HG03066 (cell line): ENCODE measurements around the gene PTPN14.

Experiments used
- ATAC-seq: cut with Tn5 transposase; IDR thresholded peaks from one replicate; pipeline ENCODE4 v1.9.1; 2021; ENCODE audit warnings: low read depth; ENCODE audit not compliant: unreplicated experiment

Gene PTPN14

DNA sequence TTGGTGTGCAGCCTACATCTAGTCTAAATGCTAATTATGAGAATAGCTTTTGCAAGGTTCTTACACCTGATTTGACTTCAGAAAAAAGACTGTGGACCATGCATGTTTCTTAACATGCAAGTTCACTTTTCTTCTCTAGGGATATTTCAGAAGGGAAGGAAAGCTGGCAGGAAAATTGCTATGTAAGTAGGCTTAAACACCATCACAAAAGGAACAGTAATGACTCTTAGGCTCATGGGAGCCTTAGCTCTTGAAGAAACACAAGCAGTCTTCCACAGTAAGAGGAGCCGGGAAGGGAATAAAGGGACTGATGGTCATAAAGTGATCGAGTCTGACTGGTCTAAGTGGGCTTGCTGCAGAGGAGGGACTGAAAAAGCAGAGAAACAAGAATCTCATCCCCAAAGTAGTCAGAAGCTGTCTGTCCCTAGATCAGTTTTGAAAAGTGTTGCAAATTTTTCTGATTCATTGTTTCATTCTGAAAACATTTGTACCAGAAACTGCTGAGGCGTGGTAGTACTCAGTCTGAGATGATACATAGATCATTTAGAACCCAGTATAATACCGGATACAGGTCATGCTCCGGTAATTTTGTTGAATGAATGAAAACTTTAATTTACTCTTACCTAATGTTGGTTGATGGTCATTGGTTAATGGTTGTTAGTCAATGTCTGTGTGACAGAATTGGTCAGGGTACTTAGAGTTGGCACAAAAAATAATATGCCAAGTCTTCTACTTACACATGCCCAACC lies 229.5 kb downstream of the PTPN14 start:
- ATAC-seq = peak; percentile 65

- ATAC-seq = no peak
Observed at GRCh38 chr1:214319938-214320337, 231.5 kb downstream of the PTPN14 start.

GRCh38 chr1:214318956-214319736 lies 232.3 kb downstream of the PTPN14 start:
- ATAC-seq = no peak

DNA sequence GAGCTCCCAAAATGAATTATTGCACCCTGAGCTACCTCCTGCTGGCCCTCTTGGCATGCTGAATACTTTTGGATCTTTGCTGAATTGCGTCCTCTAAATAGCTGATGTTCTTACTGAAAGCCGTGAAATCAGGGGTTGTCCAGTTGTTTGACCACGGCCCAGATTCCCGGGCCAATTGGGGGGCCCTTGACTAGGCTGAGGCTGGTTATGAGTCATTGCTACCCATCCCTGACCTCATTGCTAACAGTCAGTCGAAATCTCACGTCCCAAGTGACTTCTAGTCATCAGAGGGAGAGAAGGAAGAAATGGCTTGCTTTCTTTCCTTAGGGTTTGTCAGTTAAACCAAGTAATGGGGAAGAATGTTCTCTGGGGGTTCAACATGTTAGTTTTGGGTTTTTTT lies 233.0 kb downstream of the PTPN14 start:
- no peak for ATAC-seq

GRCh38 chr1:214317734-214318133 lies 233.7 kb downstream of the PTPN14 start:
- ATAC-seq = no peak

- no peak for ATAC-seq
Observed at GRCh38 chr1:214317300-214317699, 234.1 kb downstream of the PTPN14 start.

- ATAC-seq = no peak
Observed at GRCh38 chr1:214316593-214316992, 234.8 kb downstream of the PTPN14 start.

DNA sequence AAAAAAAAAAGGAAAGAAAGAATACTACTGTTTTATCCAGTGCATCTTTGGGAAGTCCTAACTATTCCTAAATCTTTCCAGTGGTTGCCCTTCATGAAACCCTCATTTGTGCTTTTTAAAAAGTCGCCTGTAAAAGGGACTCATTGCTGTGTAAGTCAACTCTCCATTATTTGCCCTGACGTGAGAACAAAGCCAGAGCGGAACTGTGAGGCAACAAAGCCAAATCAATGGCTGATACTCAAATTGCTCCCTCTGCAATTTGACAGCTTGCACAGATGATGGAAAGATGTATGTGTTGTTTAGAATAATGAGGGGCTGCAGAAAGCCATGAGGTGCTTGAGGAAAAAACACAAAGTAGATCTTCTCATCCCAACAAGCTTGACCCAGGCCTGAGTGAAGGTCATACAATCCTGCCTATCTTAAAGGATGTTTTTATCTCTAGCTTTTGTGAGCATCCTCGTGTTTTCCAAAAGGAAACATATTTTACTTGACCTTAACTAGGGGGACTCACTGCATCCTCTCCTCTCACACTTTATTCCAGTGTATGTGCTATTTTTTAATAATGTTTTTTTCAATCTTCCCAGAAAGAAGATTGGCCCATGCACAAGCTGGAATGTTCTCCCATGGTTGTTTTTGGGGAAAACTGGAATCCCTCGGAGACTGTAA lies 237.1 kb downstream of the PTPN14 start:
- ATAC-seq = no peak

GRCh38 chr1:214312530-214313051 lies 238.8 kb downstream of the PTPN14 start:
- ATAC-seq = no peak

DNA sequence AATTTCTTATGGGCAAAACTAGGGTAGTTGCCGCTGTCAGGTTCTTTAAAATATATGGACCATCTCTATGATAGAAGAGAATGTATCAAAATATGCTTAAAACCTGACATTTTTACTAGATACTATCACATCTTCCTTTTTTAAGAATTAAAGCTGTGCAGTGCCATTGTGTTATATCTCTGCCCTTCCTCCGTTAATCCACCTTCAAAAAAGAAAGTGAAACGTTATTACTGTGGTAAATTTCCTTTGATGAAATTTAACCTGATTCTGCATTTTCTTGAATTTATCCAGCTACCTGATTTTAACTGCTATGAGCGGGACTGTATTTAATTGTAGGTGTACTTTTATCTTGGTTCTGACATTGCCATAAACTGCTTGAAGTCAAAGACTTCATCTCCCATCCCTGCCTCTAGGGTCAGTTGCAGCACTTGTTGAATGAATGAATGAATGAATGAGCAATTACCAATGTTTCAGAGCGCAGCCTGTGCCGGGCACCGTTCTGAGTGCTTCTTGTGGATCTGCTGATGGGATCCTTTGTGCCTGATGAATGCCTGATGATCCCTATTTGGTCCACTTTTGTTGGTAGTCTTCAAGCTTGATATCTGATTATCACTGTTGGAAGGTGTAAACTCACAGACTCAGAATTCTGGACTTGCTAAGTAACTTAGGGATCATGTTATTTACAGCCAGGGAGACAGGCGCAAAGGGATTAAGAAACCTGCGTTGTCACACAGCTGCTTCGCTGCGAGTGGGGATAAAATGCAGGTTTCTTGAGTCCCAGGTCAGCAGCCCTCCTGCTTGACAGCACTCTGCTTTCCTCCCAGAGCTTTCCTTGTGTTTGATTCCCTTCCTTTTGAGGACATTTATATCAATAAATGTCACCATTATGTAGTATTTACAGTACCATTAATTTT lies 240.4 kb downstream of the PTPN14 start:
- ATAC-seq = no peak

- ATAC-seq = no peak
Observed at GRCh38 chr1:214310010-214310409, 241.4 kb downstream of the PTPN14 start.

GRCh38 chr1:214306269-214306668 lies 245.1 kb downstream of the PTPN14 start:
- ATAC-seq = no peak

DNA sequence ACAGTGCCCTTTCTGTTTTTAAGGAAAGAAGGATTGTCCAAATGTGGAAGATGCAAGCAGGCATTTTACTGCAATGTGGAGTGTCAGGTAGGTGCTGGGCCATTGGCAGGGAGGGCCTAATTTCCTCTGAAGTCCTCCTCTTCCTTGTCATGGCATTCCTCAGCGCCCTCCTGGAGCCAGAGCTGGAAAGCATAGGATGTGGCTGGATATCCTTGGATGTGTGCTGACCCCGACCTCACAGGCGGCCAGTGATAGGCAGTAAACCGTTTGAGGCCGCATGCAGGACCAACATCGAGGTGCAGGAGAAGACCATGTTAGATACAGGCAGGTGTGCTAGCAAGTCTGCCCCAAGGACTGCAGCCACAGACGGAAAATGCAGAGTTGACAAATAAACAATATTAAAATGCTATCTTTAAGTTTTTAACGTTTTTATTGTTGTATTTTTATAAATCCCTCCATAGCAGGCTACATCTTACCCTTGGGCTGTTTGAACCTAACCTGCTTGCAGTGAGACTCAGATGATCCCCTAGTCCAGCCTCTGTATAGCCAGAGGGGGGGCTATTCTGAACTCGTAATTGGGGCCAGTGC lies 246.1 kb downstream of the PTPN14 start:
- ATAC-seq = no peak

- ATAC-seq = no peak
Observed at GRCh38 chr1:214303141-214303930, 248.1 kb downstream of the PTPN14 start.

GRCh38 chr1:214301526-214301925 lies 249.9 kb downstream of the PTPN14 start:
- no peak for ATAC-seq

DNA sequence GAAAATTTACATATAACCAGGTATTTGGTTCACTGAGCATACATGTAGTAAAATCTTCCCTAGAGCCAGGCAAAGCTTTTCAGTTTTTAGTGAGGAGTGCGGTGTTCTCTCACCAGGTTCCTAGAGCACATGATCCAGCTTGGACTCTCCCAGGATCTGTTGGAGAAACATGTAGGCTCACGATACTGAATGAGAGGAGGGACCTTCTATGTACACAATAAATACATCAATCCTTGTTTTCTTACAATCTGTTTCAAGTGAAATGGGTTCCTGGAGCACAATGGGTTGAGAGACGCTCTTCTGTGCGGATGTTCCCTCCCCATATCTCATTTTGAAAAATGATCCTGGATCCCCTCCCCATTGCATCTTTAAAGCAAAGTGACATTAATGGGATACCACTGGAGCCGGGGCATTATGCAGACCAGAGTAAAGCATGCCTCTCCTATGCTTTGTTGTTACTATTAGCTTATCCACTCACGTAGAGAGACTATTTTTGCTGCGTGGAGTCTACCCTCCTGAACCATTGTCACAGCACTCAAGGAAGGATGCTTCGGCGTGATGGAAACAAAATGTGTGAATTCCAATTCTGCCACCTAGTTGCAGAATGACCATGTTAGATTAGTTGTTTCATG lies 251.1 kb downstream of the PTPN14 start:
- ATAC-seq = no peak
